IMR-90 (cell line): ENCODE measurements around the gene GPER1. TPM values are rescaled to one million over a fixed set of nuclear protein-coding genes. Genes with fewer than 3 reads are reported as not detected.

Experiments used
- ATAC-seq: fragments of 200-7000 bp; cut with Tn5 transposase; 2 replicates; pipeline ENCODE4 v1.9.1; 2020; ENCODE audit warnings: low read depth, mild to moderate bottlenecking, moderate library complexity
- BruUV-seq: library from RNA; stranded (reverse); fragments of 400-500 nt; replicated peaks from 2 replicates; lab custom pipeline; 2021; lab: Mats Ljungman, UMichigan
- CTCF ChIA-PET: fragments of 300-600 bp; formaldehyde crosslinking; extraction: SDS; loops from one replicate; lab custom pipeline; 2021; ENCODE audit warnings: antibody characterized with exemption; lab: Yijun Ruan, JAX
- POLR2A ChIA-PET: fragments of 300-600 bp; sonication (Branson Sonifier 250); formaldehyde crosslinking; loops from one replicate; lab custom pipeline; 2022; ENCODE audit warnings: antibody characterized with exemption; ENCODE audit not compliant: unreplicated experiment; lab: Charles Lee
- DNase-seq: peaks from one replicate; pipeline ENCODE4 v3.0.0; 2013
- H2AFZ ChIP-seq: replicated peaks from 2 replicates; pipeline ENCODE3; 2013; ENCODE audit warnings: low read length, mild to moderate bottlenecking; ENCODE audit not compliant: poor library complexity
- H2AK5ac ChIP-seq: 2 replicates; pipeline ENCODE4 v1.6.1; 2013; ENCODE audit warnings: low read depth, low read length, inconsistent platforms
- H2AK9ac ChIP-seq: replicated peaks from 2 replicates; pipeline ENCODE3; 2013; ENCODE audit warnings: mild to moderate bottlenecking, low read depth, low read length, moderate library complexity; ENCODE audit not compliant: poor library complexity
- H2BK120ac ChIP-seq: 2 replicates; pipeline ENCODE4 v1.6.1; 2013; ENCODE audit warnings: low read depth, low read length, inconsistent platforms
- H2BK15ac ChIP-seq: 3 replicates; pipeline ENCODE4 v1.6.1; 2013; ENCODE audit warnings: low read depth, low read length, inconsistent platforms
- H2BK20ac ChIP-seq: 2 replicates; pipeline ENCODE4 v1.6.1; 2013; ENCODE audit warnings: low read depth, mild to moderate bottlenecking, inconsistent platforms, low read length, moderate library complexity
- H2BK5ac ChIP-seq: 2 replicates; pipeline ENCODE4 v1.6.1; 2013; ENCODE audit warnings: mild to moderate bottlenecking, low read depth, low read length, inconsistent platforms; ENCODE audit not compliant: poor library complexity, severe bottlenecking
- H3K14ac ChIP-seq: replicated peaks from 2 replicates; pipeline ENCODE4 v1.6.1; 2013; ENCODE audit warnings: low read depth, low read length, inconsistent platforms
- H3K18ac ChIP-seq: 2 replicates; pipeline ENCODE4 v1.6.1; 2013; ENCODE audit warnings: low read depth, low read length, control low read depth
- H3K23ac ChIP-seq: 2 replicates; pipeline ENCODE4 v1.6.1; 2013; ENCODE audit warnings: low read depth, low read length, inconsistent platforms
- H3K27ac ChIP-seq: 2 replicates; pipeline ENCODE4 v1.5.1; 2013; ENCODE audit warnings: mild to moderate bottlenecking, control low read depth, low read length; ENCODE audit not compliant: insufficient read depth
- H3K27me3 ChIP-seq: 2 replicates; pipeline ENCODE4 v1.6.1; 2013; ENCODE audit warnings: low read length; ENCODE audit not compliant: control insufficient read depth, insufficient read depth
- H3K36me3 ChIP-seq: 2 replicates; pipeline ENCODE4 v1.6.1; 2013; ENCODE audit warnings: low read length, mixed read lengths; ENCODE audit not compliant: control insufficient read depth, insufficient read depth
- H3K4ac ChIP-seq: 2 replicates; pipeline ENCODE4 v1.6.1; 2013; ENCODE audit warnings: low read depth, low read length, inconsistent platforms
- H3K4me1 ChIP-seq: 2 replicates; pipeline ENCODE4 v1.6.1; 2013; ENCODE audit warnings: low read length, mixed read lengths; ENCODE audit not compliant: control insufficient read depth, insufficient read depth
- H3K4me2 ChIP-seq: 2 replicates; pipeline ENCODE4 v1.6.1; 2013; ENCODE audit warnings: low read depth, mild to moderate bottlenecking, control low read depth, low read length, moderate library complexity
- H3K4me3 ChIP-seq: 2 replicates; pipeline ENCODE4 v1.5.1; 2013; ENCODE audit warnings: low read depth, mild to moderate bottlenecking, control low read depth, low read length, moderate library complexity; ENCODE audit not compliant: insufficient read depth
- H3K56ac ChIP-seq: 2 replicates; pipeline ENCODE4 v1.6.1; 2013; ENCODE audit warnings: low read length, inconsistent platforms; ENCODE audit not compliant: insufficient read depth; ENCODE audit errors: extremely low read depth
- H3K79me1 ChIP-seq, 2 experiments: 2 replicates each; pipeline ENCODE4 v1.6.1; 2013; ENCODE audit warnings: low read length in 2 of 2, inconsistent platforms in 1 of 2, low read depth in 1 of 2
- H3K9ac ChIP-seq: 2 replicates; pipeline ENCODE4 v1.6.1; 2013; ENCODE audit warnings: low read depth, low read length, control low read depth
- H3K9me1 ChIP-seq: 2 replicates; pipeline ENCODE4 v1.6.1; 2013; ENCODE audit warnings: low read length, inconsistent platforms; ENCODE audit not compliant: insufficient read depth
- H3K9me3 ChIP-seq: 2 replicates; pipeline ENCODE4 v1.6.1; 2013; ENCODE audit warnings: low read length; ENCODE audit not compliant: control insufficient read depth, insufficient read depth
- H4K20me1 ChIP-seq: 2 replicates; pipeline ENCODE4 v1.6.1; 2013; ENCODE audit warnings: low read length, inconsistent platforms; ENCODE audit not compliant: insufficient read depth
- H4K5ac ChIP-seq: 2 replicates; pipeline ENCODE4 v1.6.1; 2013; ENCODE audit warnings: mild to moderate bottlenecking, low read depth, low read length, control low read depth
- H4K8ac ChIP-seq, 2 experiments: 2 replicates each; pipeline ENCODE4 v1.6.1; 2013; ENCODE audit warnings: low read depth in 2 of 2, low read length in 2 of 2, control low read depth in 1 of 2, inconsistent platforms in 1 of 2
- H4K91ac ChIP-seq: 2 replicates; pipeline ENCODE4 v1.6.1; 2013; ENCODE audit warnings: low read depth, low read length, inconsistent platforms; ENCODE audit not compliant: insufficient read depth
- BHLHE40 ChIP-seq: fragments of 150-350 bp; IDR thresholded peaks from 2 replicates; pipeline ENCODE4 v1.6.1; 2016; ENCODE audit warnings: mild to moderate bottlenecking, low read depth, low read length
- CEBPB ChIP-seq: IDR thresholded peaks from 2 replicates; pipeline ENCODE4 v1.6.1; 2012; ENCODE audit warnings: low read depth, low read length, improper control_type of control experiment
- CHD1 ChIP-seq: IDR thresholded peaks from 2 replicates; pipeline ENCODE4 v1.6.1; 2012; ENCODE audit warnings: low read depth, low read length, improper control_type of control experiment
- ELK1 ChIP-seq: fragments of 150-350 bp; IDR thresholded peaks from 2 replicates; pipeline ENCODE4 v1.6.1; 2016; ENCODE audit warnings: low read depth, mild to moderate bottlenecking, low read length, moderate library complexity, borderline replicate concordance
- FOS ChIP-seq: fragments of 150-350 bp; IDR thresholded peaks from 2 replicates; pipeline ENCODE4 v1.6.1; 2016; ENCODE audit warnings: low read depth, low read length
- MAFK ChIP-seq: IDR thresholded peaks from 2 replicates; pipeline ENCODE4 v1.6.1; 2012; ENCODE audit warnings: low read depth, low read length, improper control_type of control experiment
- MAZ ChIP-seq: IDR thresholded peaks from 2 replicates; pipeline ENCODE4 v1.6.1; 2012; ENCODE audit warnings: low read depth, mild to moderate bottlenecking, low read length, improper control_type of control experiment, moderate library complexity, borderline replicate concordance
- MXI1 ChIP-seq: IDR thresholded peaks from 2 replicates; pipeline ENCODE4 v1.6.1; 2012; ENCODE audit warnings: low read depth, mild to moderate bottlenecking, low read length, moderate library complexity, borderline replicate concordance
- NFE2L2 ChIP-seq: fragments of 150-350 bp; IDR thresholded peaks from 2 replicates; pipeline ENCODE4 v1.6.1; 2016; ENCODE audit warnings: low read depth, mild to moderate bottlenecking, low read length
- POLR2A ChIP-seq: IDR thresholded peaks from 2 replicates; pipeline ENCODE4 v1.6.1; 2012; ENCODE audit warnings: mild to moderate bottlenecking, low read depth, low read length
- RAD21 ChIP-seq: IDR thresholded peaks from 2 replicates; pipeline ENCODE4 v1.6.1; 2012; ENCODE audit warnings: low read length, improper control_type of control experiment
- RCOR1 ChIP-seq: IDR thresholded peaks from 2 replicates; pipeline ENCODE4 v1.6.1; 2012; ENCODE audit warnings: mild to moderate bottlenecking, low read length, improper control_type of control experiment; ENCODE audit not compliant: insufficient replicate concordance
- RFX5 ChIP-seq: IDR thresholded peaks from 2 replicates; pipeline ENCODE4 v1.8.0; 2012; ENCODE audit warnings: low read depth, mild to moderate bottlenecking, low read length, moderate library complexity
- SMC3 ChIP-seq: fragments of 150-350 bp; IDR thresholded peaks from 2 replicates; pipeline ENCODE4 v1.6.1; 2016; ENCODE audit warnings: low read depth, mild to moderate bottlenecking, antibody characterized with exemption, low read length, moderate library complexity
- WGBS, 2 experiments: methylation state at CpG; one replicate each; pipeline versions ENCODE4 v1.1.5 to v1.1.7; 2013; ENCODE audit warnings: missing lambda C conversion rate in 2 of 2; ENCODE audit not compliant: insufficient read length in 1 of 2; ENCODE audit errors: extremely low coverage in 2 of 2; 5-methylcytosine and 5-hydroxymethylcytosine counted together
- dilution Hi-C: fragments of 300-500 bp; cut with HindIII; formaldehyde crosslinking; loops from one replicate; pipeline ENCODE4 v1.14.3; 2018; ENCODE audit warnings: low sequenced_read_pairs; ENCODE audit not compliant: unreplicated experiment
- in situ Hi-C: fragments of 300-500 bp; cut with MboI; formaldehyde crosslinking; loops from 3 replicates; pipeline ENCODE4 v1.14.3; 2019; ENCODE audit warnings: low sequenced_read_pairs, inconsistent platforms, mixed read lengths
- intact Hi-C: fragments of 100-400 bp; cut with micrococcal nuclease; formaldehyde crosslinking; loops from 2 replicates; pipeline ENCODE4 v1.10.0; 2022
- polyA plus RNA-seq, 3 experiments: library from polyadenylated mRNA; depleted of rRNA; stranded (reverse); fragments of >200 nt; gene quantifications; 2 replicates each; pipeline ENCODE4 v1.2.3, GENCODE V29; 2012; ENCODE audit warnings: low replicate concordance in 1 of 3
- total RNA-seq: library from RNA; depleted of rRNA; stranded (reverse); fragments of >200 nt; gene quantifications from 2 replicates; pipeline ENCODE4 v1.2.3, GENCODE V29; 2012
- TF ChIP-seq, protein P1 (sequence below): conservative IDR thresholded peaks from 2 replicates; pipeline ENCODE4 v1.5.1; 2012; ENCODE audit warnings: mild to moderate bottlenecking, low read depth, low read length, improper control_type of control experiment
- TF ChIP-seq, protein P2 (sequence below): fragments of 150-350 bp; IDR thresholded peaks from 2 replicates; pipeline ENCODE4 v1.6.1; 2017; ENCODE audit warnings: mild to moderate bottlenecking, antibody characterized with exemption, low read length, low read depth

Gene GPER1
- total and polyA plus RNA-seq, 2 of the 4 experiments (the other 2 are of a cell fraction), result 2.0 to 5.8 TPM

DNA sequence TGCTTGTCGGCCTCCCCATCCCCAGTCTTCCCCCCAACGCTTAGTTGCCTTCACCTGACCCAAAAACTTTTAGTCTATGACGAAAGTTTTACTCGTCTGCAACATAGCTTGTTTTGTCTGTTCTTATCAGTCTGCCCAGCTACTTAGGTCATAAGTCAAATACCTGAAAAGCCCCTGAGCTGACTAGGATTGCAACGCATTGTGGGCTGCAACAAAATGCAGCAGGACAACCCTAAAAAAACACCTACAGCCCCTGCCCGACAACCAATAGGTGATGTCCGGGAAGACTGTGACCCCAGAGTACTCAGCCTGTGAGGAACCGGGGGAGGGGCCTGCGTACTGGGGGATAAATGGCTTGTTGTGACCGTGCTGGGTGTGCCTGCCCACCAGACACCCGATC is 19.3 kb upstream of the GPER1 start:
- no peak overlapping the region for H2BK5ac ChIP-seq
- dilution Hi-C loops (no loop called here), in situ Hi-C loops (no loop called here), intact Hi-C loops (no loop called here)
- no peak overlapping the region for H4K91ac ChIP-seq
- DNase-seq (no peak), ATAC-seq (no peak)
- H3K27me3 ChIP-seq, result no peaks in the 10 kb centered on the region
- TF ChIP-seq RCOR1 (no peak), SMC3 (no peak), CEBPB (no peak), RFX5 (no peak), POLR2A (no peak), MXI1 (no peak), RAD21 (no peak), NFE2L2 (no peak), CHD1 (no peak), MAZ (no peak), FOS (no peak), BHLHE40 (no peak), MAFK (no peak), ELK1 (no peak)
- TF ChIP-seq, protein P1, sequence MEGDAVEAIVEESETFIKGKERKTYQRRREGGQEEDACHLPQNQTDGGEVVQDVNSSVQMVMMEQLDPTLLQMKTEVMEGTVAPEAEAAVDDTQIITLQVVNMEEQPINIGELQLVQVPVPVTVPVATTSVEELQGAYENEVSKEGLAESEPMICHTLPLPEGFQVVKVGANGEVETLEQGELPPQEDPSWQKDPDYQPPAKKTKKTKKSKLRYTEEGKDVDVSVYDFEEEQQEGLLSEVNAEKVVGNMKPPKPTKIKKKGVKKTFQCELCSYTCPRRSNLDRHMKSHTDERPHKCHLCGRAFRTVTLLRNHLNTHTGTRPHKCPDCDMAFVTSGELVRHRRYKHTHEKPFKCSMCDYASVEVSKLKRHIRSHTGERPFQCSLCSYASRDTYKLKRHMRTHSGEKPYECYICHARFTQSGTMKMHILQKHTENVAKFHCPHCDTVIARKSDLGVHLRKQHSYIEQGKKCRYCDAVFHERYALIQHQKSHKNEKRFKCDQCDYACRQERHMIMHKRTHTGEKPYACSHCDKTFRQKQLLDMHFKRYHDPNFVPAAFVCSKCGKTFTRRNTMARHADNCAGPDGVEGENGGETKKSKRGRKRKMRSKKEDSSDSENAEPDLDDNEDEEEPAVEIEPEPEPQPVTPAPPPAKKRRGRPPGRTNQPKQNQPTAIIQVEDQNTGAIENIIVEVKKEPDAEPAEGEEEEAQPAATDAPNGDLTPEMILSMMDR, result no peak
- TF ChIP-seq, protein P2, sequence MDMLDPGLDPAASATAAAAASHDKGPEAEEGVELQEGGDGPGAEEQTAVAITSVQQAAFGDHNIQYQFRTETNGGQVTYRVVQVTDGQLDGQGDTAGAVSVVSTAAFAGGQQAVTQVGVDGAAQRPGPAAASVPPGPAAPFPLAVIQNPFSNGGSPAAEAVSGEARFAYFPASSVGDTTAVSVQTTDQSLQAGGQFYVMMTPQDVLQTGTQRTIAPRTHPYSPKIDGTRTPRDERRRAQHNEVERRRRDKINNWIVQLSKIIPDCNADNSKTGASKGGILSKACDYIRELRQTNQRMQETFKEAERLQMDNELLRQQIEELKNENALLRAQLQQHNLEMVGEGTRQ, result no peak
- no peak overlapping the region for H2BK15ac ChIP-seq
- no peak overlapping the region for H3K4ac ChIP-seq
- no peak overlapping the region for H3K56ac ChIP-seq
- H3K9ac ChIP-seq, result no peak overlapping the region
- H4K20me1 ChIP-seq, result peaks cover 43% of the 10 kb centered on the region
- WGBS, 2 experiments, result 49% methylated on average over 5 of the region's 11 CpGs; no CpG with 5 or more reads in 1 of the 2 experiments
- no peaks in the 10 kb centered on the region for H3K9me3 ChIP-seq
- no TSS peak for BruUV-seq
- no peak overlapping the region for H3K18ac ChIP-seq
- 0 out of 2 replicates have a peak, but pooled peaks cover 5% of the 10 kb centered on the region for H3K9me1 ChIP-seq
- no peak overlapping the region for H2AK9ac ChIP-seq
- H3K14ac ChIP-seq, result no peak overlapping the region
- no peak overlapping the region for H2AK5ac ChIP-seq
- CTCF ChIA-PET, result interaction anchor here (1.3 kb wide), 1 partner anchor 75 kb away, joined by 8 read pairs; no protein-coding TSS in a partner anchor
- H2AFZ ChIP-seq, result no peak overlapping the region
- H4K5ac ChIP-seq, result no peak overlapping the region
- peaks cover 2% of the 10 kb centered on the region; the same call in 1 of the 2 replicates for H3K4me1 ChIP-seq
- no peak overlapping the region for H3K4me3 ChIP-seq
- H3K23ac ChIP-seq, result no peak overlapping the region
- H2BK20ac ChIP-seq, result no peak overlapping the region
- H2BK120ac ChIP-seq, result no peak overlapping the region
- peaks cover 0 to 5% of the 10 kb centered on the region in 2 experiments; a peak in 1 of 4 replicates for H3K79me1 ChIP-seq
- H3K27ac ChIP-seq, result no peak overlapping the region
- no peak overlapping the region for H4K8ac ChIP-seq
- POLR2A ChIA-PET, result no interaction called here
- no peak overlapping the region for H3K4me2 ChIP-seq
- no peaks in the 10 kb centered on the region for H3K36me3 ChIP-seq
